HepG2 (cell line): Measurements from ENCODE around the gene DCLRE1B. TPM values are rescaled to one million over a fixed set of nuclear protein-coding genes. Genes with fewer than 3 reads are reported as not detected.
"Not testable (repeated sequence)": the region's sequence is repeated elsewhere in the genome, so short reads cannot be mapped to it uniquely, and the experiment has no call there.

Experiments
- BCL6 ChIP-seq: IDR thresholded peaks from 2 replicates; pipeline ENCODE4 v1.6.1; 2016; ENCODE audit warnings: missing genetic modification reagents, missing compliant biosample characterization
- CBX5 ChIP-seq: sonication (generic); formaldehyde crosslinking; IDR thresholded peaks from 2 replicates; pipeline ENCODE4 v1.4.0; 2020; ENCODE audit warnings: missing genetic modification reagents, borderline replicate concordance
- CEBPG ChIP-seq: IDR thresholded peaks from 2 replicates; pipeline ENCODE4 v1.6.1; 2016
- CREM ChIP-seq, 2 experiments: sonication (generic) in 1 of 2; formaldehyde crosslinking in 1 of 2; IDR thresholded peaks; 2 replicates each; pipeline versions ENCODE4 v1.4.0 to v1.6.1; 2016 to 2020; ENCODE audit warnings: antibody characterized with exemption in 1 of 2, mild to moderate bottlenecking in 1 of 2, missing genetic modification reagents in 1 of 2
- DPF2 ChIP-seq: sonication (generic); formaldehyde crosslinking; IDR thresholded peaks from 2 replicates; pipeline ENCODE4 v1.4.0; 2020; ENCODE audit warnings: mild to moderate bottlenecking, low read depth, missing genetic modification reagents, borderline replicate concordance
- FOXA1 ChIP-seq, 2 experiments: fragments of 450-650 bp in 1 of 2; sonication (generic) in 1 of 2; formaldehyde crosslinking in 1 of 2; IDR thresholded peaks; 2 replicates each; pipeline versions ENCODE4 v1.4.0 to v1.6.1; 2016 to 2020; ENCODE audit warnings: missing genetic modification reagents in 1 of 2
- FOXO1 ChIP-seq: sonication (generic); formaldehyde crosslinking; IDR thresholded peaks from 2 replicates; pipeline ENCODE4 v1.4.0; 2020; ENCODE audit warnings: missing genetic modification reagents
- FOXP1 ChIP-seq, 2 experiments: fragments of 450-650 bp in 1 of 2; IDR thresholded peaks; 2 replicates each; pipeline ENCODE4 v1.6.1; 2017 to 2018; ENCODE audit warnings: antibody characterized with exemption in 1 of 2
- FOXP4 ChIP-seq: sonication (generic); formaldehyde crosslinking; IDR thresholded peaks from 2 replicates; pipeline ENCODE4 v1.4.0; 2020; ENCODE audit warnings: missing genetic modification reagents
- GABPB1 ChIP-seq: IDR thresholded peaks from 2 replicates; pipeline ENCODE4 v1.6.1; 2016; ENCODE audit warnings: mild to moderate bottlenecking, missing genetic modification reagents, moderate library complexity, missing compliant biosample characterization
- GATAD2A ChIP-seq: IDR thresholded peaks from 2 replicates; pipeline ENCODE4 v1.6.1; 2016
- HNF4A ChIP-seq: sonication (generic); formaldehyde crosslinking; IDR thresholded peaks from 2 replicates; pipeline ENCODE4 v1.4.0; 2020; ENCODE audit warnings: missing genetic modification reagents
- HOXD1 ChIP-seq: sonication (generic); formaldehyde crosslinking; IDR thresholded peaks from 2 replicates; pipeline ENCODE4 v1.5.0; 2020; ENCODE audit warnings: missing genetic modification reagents
- IRF2 ChIP-seq: IDR thresholded peaks from 2 replicates; pipeline ENCODE4 v1.6.1; 2018; ENCODE audit warnings: missing genetic modification reagents, missing compliant biosample characterization
- KAT7 ChIP-seq: IDR thresholded peaks from 2 replicates; pipeline ENCODE4 v1.6.1; 2018; ENCODE audit warnings: borderline replicate concordance, missing compliant biosample characterization
- KDM2A ChIP-seq: sonication (generic); formaldehyde crosslinking; IDR thresholded peaks from 2 replicates; pipeline ENCODE4 v1.4.0; 2020; ENCODE audit warnings: low read depth, missing genetic modification reagents, borderline replicate concordance
- MIER3 ChIP-seq: IDR thresholded peaks from 2 replicates; pipeline ENCODE4 v1.6.1; 2016; ENCODE audit warnings: missing compliant biosample characterization, borderline replicate concordance
- NCOR1 ChIP-seq: fragments of 200-600 bp; sonication (generic); IDR thresholded peaks from 2 replicates; pipeline ENCODE4 v1.7.0; 2017; ENCODE audit warnings: antibody characterized with exemption, low read length, borderline replicate concordance
- RARA ChIP-seq: IDR thresholded peaks from 2 replicates; pipeline ENCODE4 v1.6.1; 2016; ENCODE audit warnings: missing genetic modification reagents, missing compliant biosample characterization
- RCOR2 ChIP-seq: IDR thresholded peaks from 2 replicates; pipeline ENCODE4 v1.6.1; 2016; ENCODE audit warnings: missing biosample characterization, missing genetic modification reagents
- RXRB ChIP-seq: IDR thresholded peaks from 2 replicates; pipeline ENCODE4 v1.6.1; 2016; ENCODE audit warnings: borderline replicate concordance, missing genetic modification reagents, missing compliant biosample characterization
- TEAD3 ChIP-seq: optimal IDR thresholded peaks from 2 replicates; pipeline ENCODE3; 2016; ENCODE audit warnings: borderline replicate concordance
- THAP11 ChIP-seq: IDR thresholded peaks from 2 replicates; pipeline ENCODE4 v1.6.1; 2016; ENCODE audit warnings: missing biosample characterization, missing genetic modification reagents
- YEATS4 ChIP-seq: sonication (generic); formaldehyde crosslinking; IDR thresholded peaks from 2 replicates; pipeline ENCODE4 v1.4.0; 2020; ENCODE audit warnings: missing genetic modification reagents, borderline replicate concordance
- ZMYM3 ChIP-seq: sonication (generic); formaldehyde crosslinking; IDR thresholded peaks from 2 replicates; pipeline ENCODE4 v1.5.1; 2020; ENCODE audit warnings: mild to moderate bottlenecking, missing genetic modification reagents
- ZNF292 ChIP-seq: sonication (generic); formaldehyde crosslinking; IDR thresholded peaks from 2 replicates; pipeline ENCODE4 v1.8.1; 2022; ENCODE audit warnings: mild to moderate bottlenecking, low read depth, missing genetic modification reagents, borderline replicate concordance
- ZNF331 ChIP-seq: sonication (generic); formaldehyde crosslinking; IDR thresholded peaks from 2 replicates; pipeline ENCODE4 v1.4.0; 2020; ENCODE audit warnings: missing genetic modification reagents
- ZNF574 ChIP-seq: sonication (generic); formaldehyde crosslinking; IDR thresholded peaks from 2 replicates; pipeline ENCODE4 v1.4.0; 2020; ENCODE audit warnings: missing genetic modification reagents
- polyA plus RNA-seq, 8 experiments: library from polyadenylated mRNA; depleted of rRNA in 3 of 8; stranded (reverse) in 7 of 8; unstranded in 1 of 8; fragments of >200 nt; fragmentation: Illumina TruSeq in 4 of 8; extraction: Trizol in 4 of 8; gene quantifications; 2 replicates each; pipeline versions ENCODE4 v1.2.1 to v1.2.3, GENCODE V29; 2011 to 2016; ENCODE audit warnings: low read depth in 4 of 8, missing spikeins in 1 of 8, mixed read lengths in 1 of 8; ENCODE audit not compliant: insufficient read depth in 1 of 8
- total RNA-seq, 5 experiments: library from RNA; depleted of rRNA; stranded (reverse); fragments of >200 nt; fragmentation: Illumina TruSeq; extraction: Trizol; gene quantifications; 2 replicates each; pipeline ENCODE4 v1.2.3, GENCODE V29; 2016; ENCODE audit warnings: low read depth in 1 of 5

DCLRE1B gene
- total and polyA plus RNA-seq, 2 of the 13 experiments (the other 11 are each of a cell fraction or from before 2014, with no cell fraction given) = 2.7 to 8.0 TPM

GRCh38 chr1:113948151-113948550 is 43.0 kb downstream of the DCLRE1B start (continued):
- TF ChIP-seq KDM2A (CRISPR knock-in tag) (peak; percentile 22; the same call in 1 of the 2 replicates), ZNF331 (CRISPR knock-in tag) (peak; percentile 29; the same call in 1 of the 2 replicates), HNF4A (CRISPR knock-in tag) (peak; percentile 88), RXRB (peak; percentile 60; the same call in 1 of the 2 replicates), DPF2 (CRISPR knock-in tag) (peak; percentile 85), RCOR2 (CRISPR knock-in tag) (0 out of 2 replicates have a peak, but pooled peaks have one; percentile 44), ZNF574 (peak; percentile 72), ZMYM3 (CRISPR knock-in tag) (peak; percentile 49; the same call in 1 of the 2 replicates), CEBPG (CRISPR knock-in tag) (peak; percentile 96), MIER3 (CRISPR knock-in tag) (0 out of 2 replicates have a peak, but pooled peaks have one; percentile 30), YEATS4 (CRISPR knock-in tag) (peak; percentile 32; the same call in 1 of the 2 replicates), HOXD1 (CRISPR knock-in tag) (0 out of 2 replicates have a peak, but pooled peaks have one; percentile 22), FOXP1 (CRISPR knock-in tag; IDR thresholded peaks at IDR 0.05) (peak; percentile 25), CREM (IDR thresholded peaks at IDR 0.05) (peak; percentile 32; the same call in 1 of the 2 replicates), FOXP4 (CRISPR knock-in tag) (peak; percentile 62), IRF2 (CRISPR knock-in tag) (peak; percentile 57; the same call in 1 of the 2 replicates), FOXA1 (CRISPR knock-in tag; IDR thresholded peaks at IDR 0.05) (peak; percentile 57; the same call in 1 of the 2 replicates), GATAD2A (CRISPR knock-in tag) (peak; percentile 94), GABPB1 (peak; percentile 37; the same call in 1 of the 2 replicates), FOXO1 (CRISPR knock-in tag) (peak; percentile 77), THAP11 (CRISPR knock-in tag) (peak; percentile 43), CBX5 (peak; percentile 40; the same call in 1 of the 2 replicates), KAT7 (peak; percentile 88), NCOR1 (peak; percentile 19; the same call in 1 of the 2 replicates), ZNF292 (CRISPR knock-in tag) (peak; percentile 62; the same call in 1 of the 2 replicates), TEAD3 (peak; percentile 87), RARA (CRISPR knock-in tag) (peak; percentile 88), BCL6 (CRISPR knock-in tag) (peak; percentile 65; the same call in 1 of the 2 replicates)
- not testable (repeated sequence) for TF ChIP-seq FOXP1 (IDR thresholded peaks at IDR 0.05); CREM (CRISPR knock-in tag; IDR thresholded peaks at IDR 0.05); FOXA1 (IDR thresholded peaks at IDR 0.05)
